ENCODE measurements around the gene SMARCA2. TPM values are rescaled to one million over a fixed set of nuclear protein-coding genes. Genes with fewer than 3 reads are reported as not detected.
A peak's percentile ranks its signal among the peaks of the same experiment; 100 is the strongest.

The SMARCA2 gene
- total and polyA plus RNA-seq, 5 experiments from 2014 or later = 36.1 to 238 (median 78.7) TPM

DNA sequence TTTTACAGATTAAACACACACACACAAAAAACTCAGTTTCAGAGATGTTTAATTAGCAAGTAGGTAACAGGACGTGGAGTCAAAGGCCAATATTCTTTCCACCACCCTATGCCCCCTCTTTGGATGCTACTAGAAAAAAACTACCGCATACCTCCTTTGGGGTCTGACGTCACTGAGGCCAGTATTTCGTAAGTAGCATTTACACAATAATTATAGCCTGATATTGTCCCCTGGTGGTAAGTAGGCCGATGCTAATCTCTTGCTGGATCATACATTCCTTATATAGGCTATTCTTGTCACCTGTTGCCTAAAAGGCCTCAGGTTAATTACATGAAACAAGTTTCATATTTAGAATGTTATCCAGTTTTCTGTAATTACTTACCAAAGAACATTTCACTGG is 21.0 kb upstream of the SMARCA2 start:
- no peaks in the 10 kb centered on the region for H3K4me1 Mint-ChIP-seq
- no peak overlapping the region for H3K4me3 Mint-ChIP-seq
- no peak overlapping the region for H3K27ac Mint-ChIP-seq

DNA sequence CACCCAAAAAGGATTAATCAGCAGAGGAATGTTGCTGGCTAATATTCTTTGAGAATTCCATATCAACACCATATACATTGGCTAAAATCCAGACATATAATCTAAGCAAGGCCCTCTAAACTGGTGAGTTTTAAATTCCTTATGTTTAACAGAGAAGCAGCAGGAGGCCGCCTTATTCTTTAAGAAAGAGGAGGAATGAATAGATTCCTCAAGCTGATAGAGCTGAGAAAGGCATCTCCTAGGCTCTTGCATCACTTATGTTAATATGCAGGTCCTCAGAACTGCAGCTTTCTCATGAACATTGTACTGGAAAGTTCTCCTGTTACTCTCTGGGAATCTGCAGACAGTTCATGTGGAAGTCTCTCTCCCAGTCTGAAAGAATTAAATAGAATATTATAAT is 20.1 kb upstream of the SMARCA2 start:
- DNase-seq = no peak
- Mint-ChIP-seq H3K27ac (no peak overlapping the region), H3K4me3 (no peak overlapping the region), H3K4me1 (peaks cover 0 to 2% (median 0%) of the 10 kb centered on the region in 4 donors), H3K9me3 (no peaks in the 10 kb centered on the region), H3K27me3 (peaks cover 0 to 3% (median under 1%) of the 10 kb centered on the region in 5 donors), H3K36me3 (no peaks in the 10 kb centered on the region)
- POLR2A ChIA-PET = no interaction called here
- no peak for ATAC-seq

More for the DNA sequence above, 21.0 kb upstream of the SMARCA2 start:
- DNase-seq = no peak
- Mint-ChIP-seq H3K9me3 (no peaks in the 10 kb centered on the region), H3K36me3 (no peaks in the 10 kb centered on the region), H3K27me3 (peaks cover 0 to 3% (median 0%) of the 10 kb centered on the region in 5 donors)
- POLR2A ChIA-PET = no interaction called here
- no peak for ATAC-seq

DNA sequence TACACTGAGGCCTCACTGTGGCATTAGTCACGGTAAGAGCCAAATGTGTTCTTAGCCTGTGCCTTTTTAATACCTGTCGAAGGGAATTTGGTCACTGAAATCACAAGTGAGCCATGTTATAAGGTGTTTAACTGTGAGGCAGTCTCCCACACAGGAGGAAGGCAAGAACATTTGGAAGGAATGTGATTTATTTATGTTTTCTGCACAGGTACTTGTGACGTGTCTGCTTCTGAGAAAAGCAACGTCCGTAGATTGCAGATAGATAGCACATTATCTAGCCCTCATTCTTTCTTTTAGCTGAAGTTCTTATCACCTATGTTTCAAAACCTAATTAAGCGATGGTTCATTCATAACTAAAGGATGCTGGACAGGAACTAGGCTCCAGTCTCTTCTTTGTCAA is 19.0 kb upstream of the SMARCA2 start:
- POLR2A ChIA-PET = no interaction called here
- Mint-ChIP-seq H3K4me3 (no peak overlapping the region), H3K4me1 (peaks cover 0 to 6% (median 1%) of the 10 kb centered on the region in 4 donors), H3K36me3 (no peaks in the 10 kb centered on the region), H3K27ac (no peak overlapping the region), H3K27me3 (peaks cover 0 to 7% (median 2%) of the 10 kb centered on the region in 5 donors), H3K9me3 (no peaks in the 10 kb centered on the region)
- no peak for DNase-seq
- no peak for ATAC-seq

DNA sequence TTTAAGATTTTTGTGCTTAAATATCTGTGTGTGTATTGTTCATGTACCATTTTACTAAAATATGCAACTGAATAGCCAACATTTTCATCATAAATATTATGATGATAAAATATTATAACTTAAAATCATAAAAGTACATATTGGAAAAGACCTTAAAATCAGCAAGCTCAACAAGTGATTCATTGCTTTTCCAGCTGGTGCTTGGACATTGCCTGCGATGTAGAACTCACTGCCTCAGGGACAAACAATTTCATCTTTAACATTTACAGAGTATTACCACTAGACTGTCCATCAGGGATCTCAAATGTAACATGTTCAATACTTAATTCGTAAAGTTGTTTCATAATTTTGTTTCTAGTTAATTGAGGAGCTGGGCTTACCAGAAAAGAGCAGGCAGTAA is 17.5 kb upstream of the SMARCA2 start:
- ATAC-seq (no peak), DNase-seq (no peak)
- H3K9me3 Mint-ChIP-seq = no peaks in the 10 kb centered on the region
- H3K4me1 Mint-ChIP-seq = peaks cover 0 to 6% (median 1%) of the 10 kb centered on the region in 4 donors
- no peak overlapping the region for H3K4me3 Mint-ChIP-seq
- H3K27me3 Mint-ChIP-seq = peaks cover 0 to 7% (median 2%) of the 10 kb centered on the region in 5 donors
- no peaks in the 10 kb centered on the region for H3K36me3 Mint-ChIP-seq
- POLR2A ChIA-PET = no interaction called here
- H3K27ac Mint-ChIP-seq = no peak overlapping the region

DNA sequence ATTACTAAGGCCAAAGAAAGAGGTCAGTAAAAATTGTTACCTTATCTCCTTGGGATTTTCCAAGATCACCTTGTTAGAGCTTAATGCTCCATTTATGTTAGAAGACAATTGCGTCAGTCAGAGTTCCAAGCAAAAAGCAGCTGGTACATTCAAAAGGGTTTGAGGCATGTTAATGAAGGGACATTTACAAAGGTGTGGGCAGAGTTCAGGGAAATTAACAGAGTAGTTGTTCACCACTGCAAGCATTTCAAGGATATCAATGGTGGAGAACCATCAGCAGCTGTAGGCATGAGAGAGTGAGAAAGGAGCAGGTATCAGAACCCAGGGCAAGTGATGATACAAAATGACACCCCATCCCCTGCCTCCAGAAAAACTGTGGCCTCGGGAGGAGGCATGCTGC is 17.0 kb upstream of the SMARCA2 start:
- POLR2A ChIA-PET = no interaction called here
- Mint-ChIP-seq H3K36me3 (no peaks in the 10 kb centered on the region), H3K27ac (no peak overlapping the region), H3K4me3 (no peak overlapping the region), H3K4me1 (peaks cover 0 to 6% (median 1%) of the 10 kb centered on the region in 4 donors), H3K27me3 (peaks cover 0 to 7% (median 2%) of the 10 kb centered on the region in 5 donors), H3K9me3 (no peaks in the 10 kb centered on the region)
- no peak for DNase-seq
- ATAC-seq = no peak

DNA sequence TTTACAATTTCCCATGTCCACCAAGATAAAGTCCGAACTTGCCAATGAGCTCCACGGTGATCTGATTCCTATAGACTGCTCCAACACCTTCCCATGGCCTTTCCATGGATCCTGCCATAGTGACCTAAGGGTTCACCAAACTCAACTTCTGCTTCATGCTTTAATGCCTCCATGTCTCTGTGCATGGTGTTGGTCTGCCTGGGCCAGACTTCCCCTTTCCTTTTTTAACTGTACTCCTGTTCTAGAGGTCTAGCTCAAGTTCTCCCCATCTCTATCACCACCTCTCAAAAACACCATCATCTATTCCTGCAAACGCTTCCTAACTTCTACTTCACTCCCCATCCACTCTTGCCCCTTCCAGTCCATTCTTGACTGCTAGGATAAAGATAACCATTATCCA is 14.8 kb upstream of the SMARCA2 start:
- POLR2A ChIA-PET = no interaction called here
- Mint-ChIP-seq H3K36me3 (no peaks in the 10 kb centered on the region), H3K4me3 (no peak overlapping the region), H3K27ac (peak overlapping the region in 1 of 10 donors; percentile 17), H3K9me3 (no peaks in the 10 kb centered on the region), H3K27me3 (peaks cover 0 to 7% (median 2%) of the 10 kb centered on the region in 5 donors), H3K4me1 (peaks cover 7 to 16% (median 12%) of the 10 kb centered on the region in 4 donors)
- DNase-seq = no peak
- ATAC-seq = no peak

DNA sequence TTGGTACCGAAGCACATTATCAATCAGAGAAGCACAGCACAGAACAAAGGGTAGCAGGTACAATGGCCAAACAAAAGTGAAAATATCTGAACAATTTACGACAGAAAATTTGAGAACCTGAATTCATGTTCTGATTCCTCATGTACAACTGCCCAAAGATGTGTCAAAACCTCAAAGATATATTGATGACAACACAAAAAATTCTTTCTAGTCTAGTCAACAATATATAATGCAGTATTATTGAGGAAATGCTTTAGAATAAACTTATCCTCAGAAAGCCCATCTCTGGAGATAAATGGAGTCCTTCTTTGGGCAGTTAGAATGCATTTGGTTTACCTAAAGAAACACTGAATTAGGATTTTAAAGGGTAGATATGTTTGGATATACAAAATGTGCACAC is 6.8 kb upstream of the SMARCA2 start:
- DNase-seq = no peak
- ATAC-seq = no peak
- Mint-ChIP-seq H3K9me3 (no peaks in the 10 kb centered on the region), H3K27me3 (peaks cover 0 to 15% (median 0%) of the 10 kb centered on the region in 5 donors), H3K4me1 (peaks cover 5 to 26% (median 20%) of the 10 kb centered on the region in 4 donors), H3K4me3 (no peak overlapping the region), H3K27ac (no peak overlapping the region), H3K36me3 (no peaks in the 10 kb centered on the region)
- POLR2A ChIA-PET = interaction anchor here (0.7 kb wide), 1 partner anchor 10 kb away, joined by 3 read pairs; no protein-coding TSS in a partner anchor

DNA sequence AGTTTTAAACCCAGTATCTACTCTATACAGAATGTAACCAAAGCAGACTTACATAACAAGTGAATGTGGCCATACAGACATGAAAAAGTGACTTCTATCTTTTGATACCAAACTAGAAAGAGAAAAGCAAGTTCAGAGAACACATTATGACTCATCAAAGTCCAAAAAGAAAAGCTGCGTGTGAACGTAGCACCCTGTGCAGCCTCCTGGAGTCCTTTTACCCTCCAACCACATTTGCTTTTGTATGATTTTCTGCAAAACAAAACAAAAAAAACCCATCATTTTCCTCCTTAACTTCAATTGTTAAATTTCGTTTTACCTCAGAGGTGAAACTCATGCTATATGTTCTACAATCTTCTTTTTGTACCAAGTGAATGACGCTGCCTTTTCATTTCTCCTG is 2.8 kb upstream of the SMARCA2 start:
- H3K4me1 Mint-ChIP-seq = peaks cover under 1 to 20% (median 12%) of the 10 kb centered on the region in 4 donors
- peaks cover 0 to 6% (median 0%) of the 10 kb centered on the region in 5 donors for H3K27me3 Mint-ChIP-seq
- H3K9me3 Mint-ChIP-seq = peaks cover 0 to under 1% (median 0%) of the 10 kb centered on the region in 9 donors
- H3K36me3 Mint-ChIP-seq = peaks cover 0 to under 1% (median 0%) of the 10 kb centered on the region in 3 donors
- peak overlapping the region in 3 of 10 donors; percentile 1 to 74 (median 47) for H3K27ac Mint-ChIP-seq
- DNase-seq (no peak), ATAC-seq (no peak)
- H3K4me3 Mint-ChIP-seq = peak overlapping the region in 1 of 10 donors; percentile 24
- POLR2A ChIA-PET = interaction anchor here (1.2 kb wide), 1 partner anchor 42 kb away, joined by 3 read pairs; no protein-coding TSS in a partner anchor

DNA sequence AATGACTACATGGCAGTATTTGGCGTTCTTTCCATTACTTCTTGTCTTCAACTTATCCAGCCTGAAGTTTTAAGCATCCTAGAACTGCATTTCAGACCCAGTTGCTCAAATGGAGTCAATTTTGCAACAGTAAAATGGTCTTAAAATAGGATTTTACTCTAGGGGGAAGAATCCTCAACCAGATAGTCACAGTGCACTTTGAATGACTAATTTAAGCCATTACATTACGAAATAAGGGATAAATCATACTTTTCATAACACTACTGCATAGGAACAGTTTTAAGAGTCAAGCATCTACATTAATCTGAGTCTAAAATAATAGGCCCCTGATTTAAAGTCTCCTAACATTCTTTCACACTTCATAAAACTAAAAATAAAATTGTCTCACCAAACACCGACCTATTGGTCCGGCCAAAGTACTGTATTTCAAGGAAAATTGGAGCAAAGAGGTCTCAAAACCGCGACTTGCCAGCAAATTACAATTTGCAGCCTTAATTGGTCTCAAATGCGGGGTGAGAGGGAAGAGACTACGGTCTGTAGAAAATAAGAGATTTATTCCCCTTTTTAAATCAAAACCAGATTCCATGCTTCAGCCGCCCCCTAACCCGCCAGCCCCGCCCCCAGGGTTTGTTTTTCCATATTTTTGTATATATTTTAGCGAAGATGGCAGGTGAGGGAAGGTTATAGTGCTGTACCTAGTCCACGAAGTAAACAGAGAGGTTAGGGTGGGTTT is 1.2 kb upstream of the SMARCA2 start:
- no peak for ATAC-seq
- H3K4me1 Mint-ChIP-seq = peaks cover 11 to 29% (median 21%) of the 10 kb centered on the region in 4 donors
- peak overlapping the region; percentile 93 to 100 (median 99) for H3K4me3 Mint-ChIP-seq
- peaks cover 0 to 2% (median 0%) of the 10 kb centered on the region in 9 donors for H3K9me3 Mint-ChIP-seq
- DNase-seq = no peak
- H3K27me3 Mint-ChIP-seq = peaks cover 0 to 6% (median 0%) of the 10 kb centered on the region in 5 donors
- H3K27ac Mint-ChIP-seq = peak overlapping the region; percentile 31 to 99 (median 96)
- peaks cover 0 to 6% (median 0%) of the 10 kb centered on the region in 3 donors for H3K36me3 Mint-ChIP-seq
- POLR2A ChIA-PET = interaction anchor here (1.0 to 6.0 kb wide), 6 partner anchors 9 to 43 kb away, joined by 3 to 71 read pairs (median 6); no protein-coding TSS in a partner anchor

DNA sequence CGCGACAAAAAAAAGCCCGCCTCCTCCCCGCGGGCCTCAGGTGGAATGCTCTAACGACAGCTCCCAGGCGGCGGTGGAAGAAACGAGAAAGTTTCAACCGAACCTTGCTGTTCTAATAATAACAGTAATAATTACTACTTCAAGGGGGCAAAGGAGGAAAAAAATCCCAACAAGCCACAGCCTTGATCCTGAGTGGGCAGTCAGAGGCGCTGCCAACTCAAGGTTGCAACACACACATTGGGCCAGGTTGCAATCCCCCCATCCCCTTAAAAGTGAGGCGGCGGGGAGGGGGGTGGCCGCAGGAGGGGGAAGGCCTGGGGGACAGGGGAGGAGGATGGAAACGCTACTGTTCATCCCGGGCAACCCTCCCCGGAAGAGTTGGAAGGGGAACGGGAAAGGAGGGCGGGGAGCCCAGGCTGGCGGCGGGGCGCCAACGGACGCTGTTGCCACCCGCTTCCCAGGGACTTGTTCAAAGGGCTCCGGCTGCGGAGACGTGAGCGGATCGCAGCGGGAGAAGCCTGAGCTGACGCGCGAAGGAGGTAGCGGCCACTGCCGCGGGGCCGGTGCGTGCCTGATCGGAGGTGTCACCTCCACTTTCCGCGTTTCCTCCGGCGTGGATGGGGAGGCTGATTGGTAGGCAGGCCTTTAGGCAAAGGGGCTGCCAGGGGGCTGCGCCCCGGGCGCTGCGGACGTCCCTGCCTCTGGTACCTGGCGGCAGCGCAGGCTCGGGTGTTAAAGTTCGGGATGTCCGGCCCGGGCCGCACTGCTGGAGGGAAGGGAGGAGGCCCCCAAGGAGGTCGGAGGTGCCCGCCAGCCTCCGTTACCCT is 647 bp downstream of the SMARCA2 start:
- Mint-ChIP-seq H3K27me3 (peaks cover 0 to 6% (median 0%) of the 10 kb centered on the region in 5 donors), H3K27ac (peak overlapping the region; percentile 95 to 100 (median 99)), H3K4me1 (peaks cover 17 to 47% (median 37%) of the 10 kb centered on the region in 4 donors), H3K9me3 (peaks cover 0 to 2% (median 0%) of the 10 kb centered on the region in 9 donors), H3K36me3 (peaks cover 0 to 6% (median 0%) of the 10 kb centered on the region in 3 donors), H3K4me3 (peak overlapping the region; percentile 93 to 100 (median 99))
- DNase-seq (peak; percentile 26 to 71 (median 52)), ATAC-seq (peak in 1 of 2 donors; percentile 2)
- POLR2A ChIA-PET = interaction anchor here (1.0 to 6.0 kb wide), 12 partner anchors 11 to 1510 kb away, joined by 3 to 71 read pairs (median 6); partner anchors contain the start of genes PUM3 and RFX3

DNA sequence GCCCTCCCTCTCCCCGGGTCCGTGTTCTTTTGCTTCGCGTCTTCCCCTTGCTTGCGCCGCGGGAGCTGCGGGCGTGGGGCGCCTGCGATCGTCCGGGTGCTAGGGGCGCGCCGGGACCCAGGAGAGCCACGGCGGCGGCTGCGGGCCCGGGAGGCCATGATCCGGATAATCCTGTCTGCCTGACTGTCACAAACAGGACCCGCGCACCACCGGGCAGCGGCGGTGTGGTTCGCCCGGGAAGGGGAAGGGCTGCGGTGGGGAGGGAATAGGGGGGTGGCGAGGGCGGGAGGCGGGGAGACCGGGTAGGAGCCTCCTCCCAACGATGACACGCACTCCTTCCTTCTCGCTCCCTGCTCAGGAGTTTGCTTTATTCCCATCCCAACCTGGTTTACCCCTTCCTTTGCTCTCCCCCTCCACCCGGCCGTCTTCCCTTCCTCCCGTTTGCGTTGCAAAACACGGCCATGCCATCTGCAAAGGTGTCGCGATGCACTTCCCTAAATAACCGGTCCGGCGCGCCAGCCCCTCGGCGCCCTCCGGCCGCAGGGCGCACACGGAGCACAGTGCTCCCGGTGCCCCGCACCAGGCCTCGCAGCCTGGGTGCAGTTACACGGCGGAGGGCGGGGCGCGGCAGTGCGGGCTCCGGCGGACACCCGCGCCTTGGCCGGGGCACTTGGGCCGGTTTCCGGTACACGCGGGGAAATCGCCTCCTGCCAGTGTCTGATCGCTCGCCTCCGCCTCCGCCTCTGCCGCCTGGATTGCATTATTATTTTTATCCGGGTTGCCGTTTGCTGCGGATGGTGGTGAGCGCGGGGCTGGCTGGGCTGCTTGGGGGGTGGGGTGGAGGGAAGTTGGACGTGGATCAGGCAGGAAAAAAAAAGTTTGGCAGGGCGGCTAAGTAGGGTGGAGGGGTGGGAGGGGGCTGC is 1.5 kb downstream of the SMARCA2 start:
- peaks cover 0 to 2% (median 0%) of the 10 kb centered on the region in 9 donors for H3K9me3 Mint-ChIP-seq
- POLR2A ChIA-PET = interaction anchor here (0.7 to 6.0 kb wide), 12 partner anchors 11 to 1510 kb away, joined by 3 to 71 read pairs (median 5); partner anchors contain the start of gene RFX3
- peak overlapping the region; percentile 93 to 100 (median 99) for H3K4me3 Mint-ChIP-seq
- peaks cover 0 to 6% (median 0%) of the 10 kb centered on the region in 3 donors for H3K36me3 Mint-ChIP-seq
- peak in 8 of 10 donors; percentile 44 to 77 (median 56) for DNase-seq
- H3K27me3 Mint-ChIP-seq = peaks cover 0 to 4% (median 0%) of the 10 kb centered on the region in 5 donors
- ATAC-seq = peak in 1 of 2 donors; percentile 1
- H3K27ac Mint-ChIP-seq = peak overlapping the region; percentile 93 to 100 (median 98)
- peaks cover 19 to 56% (median 45%) of the 10 kb centered on the region in 4 donors for H3K4me1 Mint-ChIP-seq
